Thyroid gland (tissue), 4 donors: Measurements from ENCODE around the gene RFX7.

ENCODE experiments used
- CTCF ChIP-seq, 6 experiments: fragments of 200-600 bp in 3 of 6; fragments of 450-650 bp in 3 of 6; sonication (generic) in 3 of 6; IDR thresholded peaks; one replicate each; pipeline ENCODE4 v1.5.1; 2016 to 2019; ENCODE audit warnings: antibody characterized with exemption in 6 of 6, mild to moderate bottlenecking in 2 of 6, inconsistent platforms in 1 of 6, moderate library complexity in 1 of 6
- POLR2A ChIP-seq, 2 donors: fragments of 450-650 bp; IDR thresholded peaks; one replicate each; pipeline ENCODE4 v1.6.1; 2017; ENCODE audit warnings: antibody characterized with exemption in 2 of 2, mild to moderate bottlenecking in 2 of 2, moderate library complexity in 1 of 2

- TF ChIP-seq POLR2A (IDR thresholded peaks at IDR 0.05) (no peak), CTCF (IDR thresholded peaks at IDR 0.05) (no peak)
Observed at GRCh38 chr15:56180851-56181250, 62.8 kb downstream of the RFX7 start.
